ENCODE measurements around the gene B3GNT2. TPM values are rescaled to one million over a fixed set of nuclear protein-coding genes. Genes with fewer than 3 reads are reported as not detected.

Gene B3GNT2
- total and polyA plus RNA-seq, 9 of the 15 experiments (the other 6 are each of a cell fraction or from before 2014, with no cell fraction given) = 6.0 to 38.9 (median 25.0) TPM

GRCh38 chr2:62163106-62163831, 32.6 kb upstream of the B3GNT2 start (continued):
- TF ChIP-seq ZNF24 (IDR thresholded peaks at IDR 0.05) (no peak), TRIM24 (IDR thresholded peaks at IDR 0.05) (peak in 1 of 2 experiments; percentile 56; a peak in 2 of 4 replicates), ELF2 (CRISPR knock-in tag; IDR thresholded peaks at IDR 0.05) (no peak), SMARCE1 (IDR thresholded peaks at IDR 0.05) (peak; percentile 86), THAP7 (CRISPR knock-in tag; IDR thresholded peaks at IDR 0.05) (no peak), PHB2 (IDR thresholded peaks at IDR 0.05; ENCODE audit: low read depth) (no peak), SRSF9 (IDR thresholded peaks at IDR 0.05; ENCODE audit: borderline replicate concordance, low read depth, low read length) (no peak), MTA1 (IDR thresholded peaks at IDR 0.05; ENCODE audit: borderline replicate concordance) (peak; percentile 70; the same call in 1 of the 2 replicates)
- TF ChIP-seq, protein P1, sequence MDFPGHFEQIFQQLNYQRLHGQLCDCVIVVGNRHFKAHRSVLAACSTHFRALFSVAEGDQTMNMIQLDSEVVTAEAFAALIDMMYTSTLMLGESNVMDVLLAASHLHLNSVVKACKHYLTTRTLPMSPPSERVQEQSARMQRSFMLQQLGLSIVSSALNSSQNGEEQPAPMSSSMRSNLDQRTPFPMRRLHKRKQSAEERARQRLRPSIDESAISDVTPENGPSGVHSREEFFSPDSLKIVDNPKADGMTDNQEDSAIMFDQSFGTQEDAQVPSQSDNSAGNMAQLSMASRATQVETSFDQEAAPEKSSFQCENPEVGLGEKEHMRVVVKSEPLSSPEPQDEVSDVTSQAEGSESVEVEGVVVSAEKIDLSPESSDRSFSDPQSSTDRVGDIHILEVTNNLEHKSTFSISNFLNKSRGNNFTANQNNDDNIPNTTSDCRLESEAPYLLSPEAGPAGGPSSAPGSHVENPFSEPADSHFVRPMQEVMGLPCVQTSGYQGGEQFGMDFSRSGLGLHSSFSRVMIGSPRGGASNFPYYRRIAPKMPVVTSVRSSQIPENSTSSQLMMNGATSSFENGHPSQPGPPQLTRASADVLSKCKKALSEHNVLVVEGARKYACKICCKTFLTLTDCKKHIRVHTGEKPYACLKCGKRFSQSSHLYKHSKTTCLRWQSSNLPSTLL (IDR thresholded peaks at IDR 0.05) = no peak
- TF ChIP-seq, protein P2, sequence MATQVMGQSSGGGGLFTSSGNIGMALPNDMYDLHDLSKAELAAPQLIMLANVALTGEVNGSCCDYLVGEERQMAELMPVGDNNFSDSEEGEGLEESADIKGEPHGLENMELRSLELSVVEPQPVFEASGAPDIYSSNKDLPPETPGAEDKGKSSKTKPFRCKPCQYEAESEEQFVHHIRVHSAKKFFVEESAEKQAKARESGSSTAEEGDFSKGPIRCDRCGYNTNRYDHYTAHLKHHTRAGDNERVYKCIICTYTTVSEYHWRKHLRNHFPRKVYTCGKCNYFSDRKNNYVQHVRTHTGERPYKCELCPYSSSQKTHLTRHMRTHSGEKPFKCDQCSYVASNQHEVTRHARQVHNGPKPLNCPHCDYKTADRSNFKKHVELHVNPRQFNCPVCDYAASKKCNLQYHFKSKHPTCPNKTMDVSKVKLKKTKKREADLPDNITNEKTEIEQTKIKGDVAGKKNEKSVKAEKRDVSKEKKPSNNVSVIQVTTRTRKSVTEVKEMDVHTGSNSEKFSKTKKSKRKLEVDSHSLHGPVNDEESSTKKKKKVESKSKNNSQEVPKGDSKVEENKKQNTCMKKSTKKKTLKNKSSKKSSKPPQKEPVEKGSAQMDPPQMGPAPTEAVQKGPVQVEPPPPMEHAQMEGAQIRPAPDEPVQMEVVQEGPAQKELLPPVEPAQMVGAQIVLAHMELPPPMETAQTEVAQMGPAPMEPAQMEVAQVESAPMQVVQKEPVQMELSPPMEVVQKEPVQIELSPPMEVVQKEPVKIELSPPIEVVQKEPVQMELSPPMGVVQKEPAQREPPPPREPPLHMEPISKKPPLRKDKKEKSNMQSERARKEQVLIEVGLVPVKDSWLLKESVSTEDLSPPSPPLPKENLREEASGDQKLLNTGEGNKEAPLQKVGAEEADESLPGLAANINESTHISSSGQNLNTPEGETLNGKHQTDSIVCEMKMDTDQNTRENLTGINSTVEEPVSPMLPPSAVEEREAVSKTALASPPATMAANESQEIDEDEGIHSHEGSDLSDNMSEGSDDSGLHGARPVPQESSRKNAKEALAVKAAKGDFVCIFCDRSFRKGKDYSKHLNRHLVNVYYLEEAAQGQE (IDR thresholded peaks at IDR 0.05; ENCODE audit: borderline replicate concordance) = no peak
- TF ChIP-seq, protein P2 (CRISPR knock-in tag; IDR thresholded peaks at IDR 0.05; ENCODE audit: low read depth) = no peak
- TF ChIP-seq, protein P3, sequence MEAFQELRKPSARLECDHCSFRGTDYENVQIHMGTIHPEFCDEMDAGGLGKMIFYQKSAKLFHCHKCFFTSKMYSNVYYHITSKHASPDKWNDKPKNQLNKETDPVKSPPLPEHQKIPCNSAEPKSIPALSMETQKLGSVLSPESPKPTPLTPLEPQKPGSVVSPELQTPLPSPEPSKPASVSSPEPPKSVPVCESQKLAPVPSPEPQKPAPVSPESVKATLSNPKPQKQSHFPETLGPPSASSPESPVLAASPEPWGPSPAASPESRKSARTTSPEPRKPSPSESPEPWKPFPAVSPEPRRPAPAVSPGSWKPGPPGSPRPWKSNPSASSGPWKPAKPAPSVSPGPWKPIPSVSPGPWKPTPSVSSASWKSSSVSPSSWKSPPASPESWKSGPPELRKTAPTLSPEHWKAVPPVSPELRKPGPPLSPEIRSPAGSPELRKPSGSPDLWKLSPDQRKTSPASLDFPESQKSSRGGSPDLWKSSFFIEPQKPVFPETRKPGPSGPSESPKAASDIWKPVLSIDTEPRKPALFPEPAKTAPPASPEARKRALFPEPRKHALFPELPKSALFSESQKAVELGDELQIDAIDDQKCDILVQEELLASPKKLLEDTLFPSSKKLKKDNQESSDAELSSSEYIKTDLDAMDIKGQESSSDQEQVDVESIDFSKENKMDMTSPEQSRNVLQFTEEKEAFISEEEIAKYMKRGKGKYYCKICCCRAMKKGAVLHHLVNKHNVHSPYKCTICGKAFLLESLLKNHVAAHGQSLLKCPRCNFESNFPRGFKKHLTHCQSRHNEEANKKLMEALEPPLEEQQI (IDR thresholded peaks at IDR 0.05) = 0 out of 2 replicates have a peak, but pooled peaks have one; percentile 46

Measured in K562 (cell line).